ENCODE measurements around the gene TLL2. TPM values are rescaled to one million over a fixed set of nuclear protein-coding genes. Genes with fewer than 3 reads are reported as not detected.

The TLL2 gene
- total and polyA plus RNA-seq, 2 of the 4 experiments (the other 2 are of a cell fraction): under 0.01 to 0.05 TPM

DNA sequence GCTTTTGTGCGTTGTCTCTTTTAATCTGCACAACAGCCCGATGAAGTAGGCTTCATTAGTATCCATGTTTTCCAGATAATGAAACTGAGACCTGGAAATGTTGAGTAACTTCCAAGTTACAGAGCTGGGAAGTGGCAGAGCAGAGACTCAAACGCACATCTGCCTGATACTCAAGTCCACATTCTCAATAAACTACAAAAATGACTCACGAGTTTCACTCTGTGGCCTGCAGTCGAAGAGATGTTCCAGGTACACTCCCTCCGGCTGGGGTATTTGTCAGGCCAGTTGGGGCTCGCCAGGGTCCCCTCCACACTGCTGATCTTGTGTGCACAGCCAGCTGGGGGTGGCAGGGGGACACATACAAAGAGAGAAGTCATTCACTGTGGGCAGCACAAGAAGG, 137.2 kb downstream of the TLL2 start:
- TF ChIP-seq CHD1 (IDR thresholded peaks at IDR 0.05; ENCODE audit: low read depth, low read length) (no peak), RCOR1 (IDR thresholded peaks at IDR 0.05; ENCODE audit: insufficient replicate concordance, low read length) (no peak), FOS (IDR thresholded peaks at IDR 0.05; ENCODE audit: low read depth, low read length) (no peak), CEBPB (IDR thresholded peaks at IDR 0.05; ENCODE audit: low read depth, low read length) (no peak), RAD21 (IDR thresholded peaks at IDR 0.05; ENCODE audit: low read length) (no peak), NFE2L2 (IDR thresholded peaks at IDR 0.05; ENCODE audit: low read depth, low read length) (no peak), SMC3 (IDR thresholded peaks at IDR 0.05; ENCODE audit: low read depth, low read length) (no peak), RFX5 (IDR thresholded peaks at IDR 0.05; ENCODE audit: low read depth, low read length) (no peak), BHLHE40 (IDR thresholded peaks at IDR 0.05; ENCODE audit: low read depth, low read length) (no peak), POLR2A (IDR thresholded peaks at IDR 0.05; ENCODE audit: low read depth, low read length) (no peak), MXI1 (IDR thresholded peaks at IDR 0.05; ENCODE audit: borderline replicate concordance, low read depth, low read length) (no peak), MAZ (IDR thresholded peaks at IDR 0.05; ENCODE audit: borderline replicate concordance, low read depth, low read length) (no peak), MAFK (IDR thresholded peaks at IDR 0.05; ENCODE audit: low read depth, low read length) (no peak)
- TF ChIP-seq, protein P1, sequence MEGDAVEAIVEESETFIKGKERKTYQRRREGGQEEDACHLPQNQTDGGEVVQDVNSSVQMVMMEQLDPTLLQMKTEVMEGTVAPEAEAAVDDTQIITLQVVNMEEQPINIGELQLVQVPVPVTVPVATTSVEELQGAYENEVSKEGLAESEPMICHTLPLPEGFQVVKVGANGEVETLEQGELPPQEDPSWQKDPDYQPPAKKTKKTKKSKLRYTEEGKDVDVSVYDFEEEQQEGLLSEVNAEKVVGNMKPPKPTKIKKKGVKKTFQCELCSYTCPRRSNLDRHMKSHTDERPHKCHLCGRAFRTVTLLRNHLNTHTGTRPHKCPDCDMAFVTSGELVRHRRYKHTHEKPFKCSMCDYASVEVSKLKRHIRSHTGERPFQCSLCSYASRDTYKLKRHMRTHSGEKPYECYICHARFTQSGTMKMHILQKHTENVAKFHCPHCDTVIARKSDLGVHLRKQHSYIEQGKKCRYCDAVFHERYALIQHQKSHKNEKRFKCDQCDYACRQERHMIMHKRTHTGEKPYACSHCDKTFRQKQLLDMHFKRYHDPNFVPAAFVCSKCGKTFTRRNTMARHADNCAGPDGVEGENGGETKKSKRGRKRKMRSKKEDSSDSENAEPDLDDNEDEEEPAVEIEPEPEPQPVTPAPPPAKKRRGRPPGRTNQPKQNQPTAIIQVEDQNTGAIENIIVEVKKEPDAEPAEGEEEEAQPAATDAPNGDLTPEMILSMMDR (conservative IDR thresholded peaks at IDR 0.05; ENCODE audit: low read depth, low read length): no peak
- TF ChIP-seq, protein P2, sequence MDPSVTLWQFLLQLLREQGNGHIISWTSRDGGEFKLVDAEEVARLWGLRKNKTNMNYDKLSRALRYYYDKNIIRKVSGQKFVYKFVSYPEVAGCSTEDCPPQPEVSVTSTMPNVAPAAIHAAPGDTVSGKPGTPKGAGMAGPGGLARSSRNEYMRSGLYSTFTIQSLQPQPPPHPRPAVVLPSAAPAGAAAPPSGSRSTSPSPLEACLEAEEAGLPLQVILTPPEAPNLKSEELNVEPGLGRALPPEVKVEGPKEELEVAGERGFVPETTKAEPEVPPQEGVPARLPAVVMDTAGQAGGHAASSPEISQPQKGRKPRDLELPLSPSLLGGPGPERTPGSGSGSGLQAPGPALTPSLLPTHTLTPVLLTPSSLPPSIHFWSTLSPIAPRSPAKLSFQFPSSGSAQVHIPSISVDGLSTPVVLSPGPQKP (IDR thresholded peaks at IDR 0.05; ENCODE audit: borderline replicate concordance, low read depth, low read length): no peak
- TF ChIP-seq, protein P3, sequence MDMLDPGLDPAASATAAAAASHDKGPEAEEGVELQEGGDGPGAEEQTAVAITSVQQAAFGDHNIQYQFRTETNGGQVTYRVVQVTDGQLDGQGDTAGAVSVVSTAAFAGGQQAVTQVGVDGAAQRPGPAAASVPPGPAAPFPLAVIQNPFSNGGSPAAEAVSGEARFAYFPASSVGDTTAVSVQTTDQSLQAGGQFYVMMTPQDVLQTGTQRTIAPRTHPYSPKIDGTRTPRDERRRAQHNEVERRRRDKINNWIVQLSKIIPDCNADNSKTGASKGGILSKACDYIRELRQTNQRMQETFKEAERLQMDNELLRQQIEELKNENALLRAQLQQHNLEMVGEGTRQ (IDR thresholded peaks at IDR 0.05; ENCODE audit: low read depth, low read length): no peak
- POLR2A ChIA-PET (ENCODE audit: unreplicated experiment): no interaction called here
- Histone ChIP-seq H2BK5ac (ENCODE audit: low read depth, low read length, poor library complexity, severe bottlenecking) (no peak overlapping the region), H2AK9ac (replicated peaks; ENCODE audit: low read depth, low read length, poor library complexity) (no peak overlapping the region), H3K27ac (ENCODE audit: insufficient read depth, low read length) (no peak overlapping the region), H2AK5ac (ENCODE audit: low read depth, low read length) (no peak overlapping the region), H3K4me2 (ENCODE audit: low read depth, low read length) (no peak overlapping the region), H3K79me1 (ENCODE audit: low read depth in 1 of 2, low read length in 2 of 2) (no peaks in the 10 kb centered on the region), H3K9me1 (ENCODE audit: insufficient read depth, low read length) (peaks cover 3% of the 10 kb centered on the region; the same call in 1 of the 2 replicates), H3K4me1 (ENCODE audit: control insufficient read depth, insufficient read depth, low read length) (no peaks in the 10 kb centered on the region), H2BK20ac (ENCODE audit: low read depth, low read length) (no peak overlapping the region), H3K56ac (ENCODE audit: extremely low read depth, insufficient read depth, low read length) (no peak overlapping the region), H4K91ac (ENCODE audit: insufficient read depth, low read depth, low read length) (no peak overlapping the region), H3K27me3 (ENCODE audit: control insufficient read depth, insufficient read depth, low read length) (peaks cover 14% of the 10 kb centered on the region), H3K36me3 (ENCODE audit: control insufficient read depth, insufficient read depth, low read length) (no peaks in the 10 kb centered on the region), H3K9me3 (ENCODE audit: control insufficient read depth, insufficient read depth, low read length) (no peaks in the 10 kb centered on the region), H4K20me1 (ENCODE audit: insufficient read depth, low read length) (no peaks in the 10 kb centered on the region), H3K14ac (replicated peaks; ENCODE audit: low read depth, low read length) (no peak overlapping the region), H3K4me3 (ENCODE audit: insufficient read depth, low read depth, low read length) (no peak overlapping the region), H3K18ac (ENCODE audit: low read depth, low read length) (no peak overlapping the region), H3K9ac (ENCODE audit: low read depth, low read length) (no peak overlapping the region), H3K23ac (ENCODE audit: low read depth, low read length) (no peak overlapping the region), H2BK120ac (ENCODE audit: low read depth, low read length) (no peak overlapping the region), H2AFZ (replicated peaks; ENCODE audit: low read length, poor library complexity) (no peak overlapping the region), H2BK15ac (ENCODE audit: low read depth, low read length) (no peak overlapping the region), H4K5ac (ENCODE audit: low read depth, low read length) (no peak overlapping the region), H3K4ac (ENCODE audit: low read depth, low read length) (no peak overlapping the region), H4K8ac (ENCODE audit: low read depth in 2 of 2, low read length in 2 of 2) (no peak overlapping the region)
- CTCF ChIA-PET: interaction anchor here (0.9 kb wide), 1 partner anchor 10 kb away, joined by 3 read pairs; no protein-coding TSS in a partner anchor
- in situ Hi-C loops (cut with MboI; ENCODE audit: low sequenced_read_pairs): no loop called here
- no CpG with 5 or more reads among the region's 7 CpGs for WGBS, 2 experiments (ENCODE audit: extremely low coverage in 2 of 2, insufficient read length in 1 of 2)
- dilution Hi-C loops (cut with HindIII; ENCODE audit: low sequenced_read_pairs, unreplicated experiment): no loop called here
- DNase-seq (no peak), ATAC-seq (ENCODE audit: low read depth) (no peak)
- intact Hi-C loops (cut with micrococcal nuclease): loop anchor here (5.0 to 10.0 kb wide), 3 partner anchors 456 to 836 kb away; partner anchors contain the start of gene LCOR
- BruUV-seq (replicated peaks): no TSS peak
